Neural progenitor cell (in vitro differentiated cells): ENCODE measurements around the gene CAMKK1. TPM values are rescaled to one million over a fixed set of nuclear protein-coding genes. Genes with fewer than 3 reads are reported as not detected.

Experiments
- DNase-seq: peaks from one replicate; pipeline ENCODE4 v3.0.0-alpha.2; 2016; ENCODE audit warnings: low spot score
- H2AFZ ChIP-seq: fragments of 200-600 bp; sonication (generic); replicated peaks from 2 replicates; pipeline ENCODE4 v1.6.1; 2016; ENCODE audit warnings: antibody characterized with exemption
- H3F3A ChIP-seq: fragments of 200-600 bp; sonication (generic); 2 replicates; pipeline ENCODE4 v1.6.1; 2016; ENCODE audit warnings: antibody characterized with exemption, low read depth
- H3K27ac ChIP-seq: fragments of 200-600 bp; sonication (generic); 2 replicates; pipeline ENCODE4 v1.5.1; 2016; ENCODE audit warnings: mild to moderate bottlenecking
- H3K27me3 ChIP-seq: fragments of 200-600 bp; sonication (generic); 2 replicates; pipeline ENCODE4 v1.6.1; 2016; ENCODE audit warnings: mild to moderate bottlenecking, moderate library complexity
- H3K36me3 ChIP-seq: fragments of 200-600 bp; sonication (generic); 2 replicates; pipeline ENCODE4 v1.5.1; 2016
- H3K4me1 ChIP-seq: fragments of 200-600 bp; sonication (generic); 2 replicates; pipeline ENCODE4 v1.6.1; 2016; ENCODE audit warnings: mixed run types
- H3K4me2 ChIP-seq: fragments of 200-600 bp; sonication (generic); 2 replicates; pipeline ENCODE4 v1.6.1; 2016
- H3K4me3 ChIP-seq: fragments of 200-600 bp; sonication (generic); 2 replicates; pipeline ENCODE4 v1.5.1; 2016
- H3K79me2 ChIP-seq: fragments of 200-600 bp; sonication (generic); 2 replicates; pipeline ENCODE4 v1.6.1; 2016; ENCODE audit warnings: low read depth
- H3K9ac ChIP-seq: fragments of 200-600 bp; sonication (generic); 2 replicates; pipeline ENCODE4 v1.6.1; 2016
- H3K9me3 ChIP-seq: fragments of 200-600 bp; sonication (generic); 2 replicates; pipeline ENCODE4 v1.5.1; 2016; ENCODE audit warnings: low read depth
- H4K20me1 ChIP-seq: fragments of 200-600 bp; sonication (generic); 2 replicates; pipeline ENCODE4 v1.6.1; 2016; ENCODE audit warnings: low read depth
- H3K27ac Mint-ChIP-seq: 3 replicates; pipeline ENCODE4 v1.8.0; 2021; ENCODE audit warnings: mixed read lengths
- H3K27me3 Mint-ChIP-seq: 2 replicates; pipeline ENCODE4 v1.8.0; 2022; ENCODE audit warnings: low read depth, mild to moderate bottlenecking, inconsistent platforms, moderate library complexity, mixed read lengths; ENCODE audit not compliant: insufficient read depth
- H3K36me3 Mint-ChIP-seq: 3 replicates; pipeline ENCODE4 v1.8.0; 2021; ENCODE audit warnings: mixed read lengths
- H3K4me1 Mint-ChIP-seq: 3 replicates; pipeline ENCODE4 v1.8.0; 2021; ENCODE audit warnings: mixed read lengths
- H3K4me3 Mint-ChIP-seq: 3 replicates; pipeline ENCODE4 v1.8.0; 2021; ENCODE audit warnings: mild to moderate bottlenecking, moderate library complexity, mixed read lengths
- H3K9me3 Mint-ChIP-seq: 3 replicates; pipeline ENCODE4 v1.8.0; 2020; ENCODE audit warnings: mixed read lengths
- CTCF ChIP-seq: fragments of 200-600 bp; sonication (generic); IDR thresholded peaks from 2 replicates; pipeline ENCODE4 v1.5.1; 2017; ENCODE audit warnings: antibody characterized with exemption, mild to moderate bottlenecking
- EZH2 ChIP-seq: fragments of 200-600 bp; sonication (generic); IDR thresholded peaks from 2 replicates; pipeline ENCODE4 v1.6.1; 2017; ENCODE audit warnings: antibody characterized with exemption, mild to moderate bottlenecking, moderate library complexity
- EZH2phosphoT487 ChIP-seq: fragments of 200-600 bp; sonication (generic); IDR thresholded peaks from 2 replicates; pipeline ENCODE4 v1.6.1; 2017; ENCODE audit warnings: antibody characterized with exemption
- total RNA-seq: library from RNA; depleted of rRNA; stranded (reverse); fragments of >200 nt; gene quantifications from 2 replicates; pipeline ENCODE4 v1.2.3, GENCODE V29; 2015; ENCODE audit warnings: low replicate concordance

Gene CAMKK1
- total RNA-seq, 1 donor from 2014 or later, result 2.9 TPM

GRCh38 chr17:3896108-3896967 lies 3.5 kb upstream of the CAMKK1 start:
- no peak overlapping the region for H3K4me2 ChIP-seq
- peaks cover 14% of the 10 kb centered on the region for H3K27me3 ChIP-seq
- Mint-ChIP-seq H3K27me3 (peaks cover 5% of the 10 kb centered on the region), H3K4me1 (peaks cover 28% of the 10 kb centered on the region), H3K9me3 (no peaks in the 10 kb centered on the region), H3K27ac (peak overlapping the region; percentile 16), H3K36me3 (no peaks in the 10 kb centered on the region), H3K4me3 (no peak overlapping the region)
- H4K20me1 ChIP-seq, result peaks cover 11% of the 10 kb centered on the region
- no peaks in the 10 kb centered on the region for H3K79me2 ChIP-seq
- no peak overlapping the region for H3K27ac ChIP-seq
- peaks cover 12% of the 10 kb centered on the region for H3K4me1 ChIP-seq
- H3F3A ChIP-seq, result peaks cover 9% of the 10 kb centered on the region
- H2AFZ ChIP-seq, result no peak overlapping the region
- H3K4me3 ChIP-seq, result no peak overlapping the region
- H3K9me3 ChIP-seq, result no peaks in the 10 kb centered on the region
- H3K9ac ChIP-seq, result no peak overlapping the region
- H3K36me3 ChIP-seq, result no peaks in the 10 kb centered on the region
- no peak for DNase-seq
- no peak for TF ChIP-seq EZH2
- no peak for TF ChIP-seq CTCF
- TF ChIP-seq EZH2phosphoT487, result no peak

GRCh38 chr17:3895354-3895753 lies 2.5 kb upstream of the CAMKK1 start:
- Mint-ChIP-seq H3K27me3 (peaks cover 9% of the 10 kb centered on the region), H3K4me3 (no peak overlapping the region), H3K4me1 (peaks cover 36% of the 10 kb centered on the region), H3K36me3 (no peaks in the 10 kb centered on the region), H3K27ac (no peak overlapping the region), H3K9me3 (no peaks in the 10 kb centered on the region)
- Histone ChIP-seq H3K27me3 (peaks cover 14% of the 10 kb centered on the region), H2AFZ (no peak overlapping the region), H3K9me3 (no peaks in the 10 kb centered on the region), H3K4me1 (peaks cover 13% of the 10 kb centered on the region), H3K27ac (no peak overlapping the region), H3K9ac (no peak overlapping the region), H3K4me2 (no peak overlapping the region), H3F3A (peaks cover 9% of the 10 kb centered on the region), H3K36me3 (no peaks in the 10 kb centered on the region), H3K4me3 (no peak overlapping the region), H4K20me1 (peaks cover 20% of the 10 kb centered on the region), H3K79me2 (no peaks in the 10 kb centered on the region)
- DNase-seq, result no peak
- no peak for TF ChIP-seq EZH2
- TF ChIP-seq CTCF, result no peak
- no peak for TF ChIP-seq EZH2phosphoT487

GRCh38 chr17:3894911-3895343 lies 2.1 kb upstream of the CAMKK1 start:
- peaks cover 38% of the 10 kb centered on the region for H3K4me1 Mint-ChIP-seq
- TF ChIP-seq EZH2 (no peak), EZH2phosphoT487 (no peak), CTCF (no peak)
- peaks cover 11% of the 10 kb centered on the region for H3K27me3 Mint-ChIP-seq
- Histone ChIP-seq H3K4me2 (no peak overlapping the region), H3K36me3 (no peaks in the 10 kb centered on the region), H3K4me1 (peaks cover 13% of the 10 kb centered on the region), H4K20me1 (peaks cover 20% of the 10 kb centered on the region), H3K4me3 (no peak overlapping the region), H3F3A (peaks cover 9% of the 10 kb centered on the region), H3K27ac (no peak overlapping the region), H3K79me2 (no peaks in the 10 kb centered on the region), H3K27me3 (peaks cover 14% of the 10 kb centered on the region), H3K9me3 (no peaks in the 10 kb centered on the region), H2AFZ (no peak overlapping the region), H3K9ac (no peak overlapping the region)
- DNase-seq, result no peak
- no peak overlapping the region for H3K4me3 Mint-ChIP-seq
- H3K27ac Mint-ChIP-seq, result peak overlapping the region; percentile 44
- no peaks in the 10 kb centered on the region for H3K9me3 Mint-ChIP-seq
- H3K36me3 Mint-ChIP-seq, result no peaks in the 10 kb centered on the region
